GM19239 (cell line): ENCODE measurements around the gene SNCB.

Source experiments
- DNase-seq: peaks from one replicate; pipeline ENCODE4 v3.0.0; 2011; ENCODE audit warnings: low spot score; ENCODE audit not compliant: insufficient read length
- FAIRE-seq: peaks from 2 replicates; lab custom pipeline; 2011; peaks lifted over from hg19 to GRCh38; lab: Jason Lieb, UNC

Gene SNCB

GRCh38 chr5:176646049-176646706 is 15.8 kb upstream of the SNCB start:
- FAIRE-seq (peak; percentile 64), DNase-seq (no peak)

GRCh38 chr5:176644878-176645670 is 14.7 kb upstream of the SNCB start:
- DNase-seq: no peak
- no peak for FAIRE-seq

- DNase-seq (no peak), FAIRE-seq (no peak)
Measured at GRCh38 chr5:176644294-176644693, 14.0 kb upstream of the SNCB start.

- FAIRE-seq (no peak), DNase-seq (no peak)
Measured at GRCh38 chr5:176643491-176644219, 13.3 kb upstream of the SNCB start.

- FAIRE-seq: no peak
- no peak for DNase-seq
Measured at GRCh38 chr5:176642675-176643490, 12.5 kb upstream of the SNCB start.

- FAIRE-seq (no peak), DNase-seq (no peak)
Measured at GRCh38 chr5:176640616-176641015, 10.3 kb upstream of the SNCB start.

GRCh38 chr5:176639981-176640380 is 9.6 kb upstream of the SNCB start:
- FAIRE-seq: no peak
- DNase-seq: no peak

GRCh38 chr5:176639208-176639607 is 8.9 kb upstream of the SNCB start:
- no peak for DNase-seq
- FAIRE-seq: no peak

GRCh38 chr5:176638437-176638836 is 8.1 kb upstream of the SNCB start:
- FAIRE-seq (no peak), DNase-seq (no peak)

- FAIRE-seq: no peak
Measured at GRCh38 chr5:176637556-176637955, 7.2 kb upstream of the SNCB start.

GRCh38 chr5:176636426-176636825 is 6.1 kb upstream of the SNCB start:
- no peak for DNase-seq
- no peak for FAIRE-seq

More at GRCh38 chr5:176637556-176637955, 7.2 kb upstream of the SNCB start:
- DNase-seq: no peak

GRCh38 chr5:176633598-176633997 is 3.3 kb upstream of the SNCB start:
- DNase-seq: no peak
- FAIRE-seq: peak; percentile 71

- no peak for DNase-seq
- no peak for FAIRE-seq
Measured at GRCh38 chr5:176632745-176633144, 2.4 kb upstream of the SNCB start.

- FAIRE-seq: no peak
- DNase-seq: no peak
Measured at GRCh38 chr5:176631383-176632200, 1.3 kb upstream of the SNCB start.

GRCh38 chr5:176630681-176631222 is 418 bp upstream of the SNCB start:
- FAIRE-seq (no peak), DNase-seq (no peak)

- FAIRE-seq (no peak), DNase-seq (no peak)
Measured at GRCh38 chr5:176629317-176629852, 949 bp downstream of the SNCB start.

GRCh38 chr5:176628406-176629228 is 1.7 kb downstream of the SNCB start:
- DNase-seq (no peak), FAIRE-seq (no peak)

GRCh38 chr5:176627582-176627981 is 2.8 kb downstream of the SNCB start:
- DNase-seq: no peak
- FAIRE-seq: no peak
